Esophagus squamous epithelium (tissue), 4 donors: Measurements from ENCODE around the gene CELF2.

Experiments
- CTCF ChIP-seq, 6 experiments: fragments of 450-650 bp in 4 of 6; fragments of 200-600 bp in 2 of 6; sonication (generic) in 2 of 6; IDR thresholded peaks; one replicate each; pipeline ENCODE4 v1.5.1; 2016 to 2019; ENCODE audit warnings: antibody characterized with exemption in 6 of 6, mild to moderate bottlenecking in 4 of 6, moderate library complexity in 4 of 6
- POLR2A ChIP-seq, 4 donors: fragments of 450-650 bp; IDR thresholded peaks; one replicate each; pipeline ENCODE4 v1.6.1; 2017; ENCODE audit warnings: antibody characterized with exemption in 4 of 4, mild to moderate bottlenecking in 4 of 4, moderate library complexity in 3 of 4

DNA sequence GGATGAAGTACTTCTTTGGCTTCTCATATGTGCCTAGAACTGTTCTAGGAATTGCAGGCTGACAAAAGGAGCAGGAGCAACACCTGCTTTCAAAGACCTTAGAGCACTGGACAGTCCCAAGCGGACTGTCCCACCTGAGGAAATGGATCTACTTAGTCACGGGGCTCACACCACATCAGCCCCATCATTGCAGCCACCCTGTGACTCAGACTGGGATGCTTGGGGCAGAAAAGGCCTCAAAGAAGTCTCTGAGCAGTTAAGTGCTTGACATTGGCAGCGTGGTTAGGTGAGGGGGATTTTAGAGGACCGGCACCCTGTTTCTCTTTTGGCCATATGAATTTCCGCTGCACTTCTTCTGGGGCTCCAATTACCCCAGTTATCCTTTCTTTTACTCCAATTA is 337.2 kb downstream of the CELF2 start:
- TF ChIP-seq POLR2A (IDR thresholded peaks at IDR 0.05) (no peak), CTCF (IDR thresholded peaks at IDR 0.05) (no peak)
